NCI-H446 treated with DMSO at 0.1 percent for 48 hours (cell line): ENCODE results near the gene ITGA5.

Experiments used
- DNase-seq: peaks from one replicate; lab custom pipeline; 2025; lab: John Stamatoyannopoulos, UW

Gene ITGA5

DNA sequence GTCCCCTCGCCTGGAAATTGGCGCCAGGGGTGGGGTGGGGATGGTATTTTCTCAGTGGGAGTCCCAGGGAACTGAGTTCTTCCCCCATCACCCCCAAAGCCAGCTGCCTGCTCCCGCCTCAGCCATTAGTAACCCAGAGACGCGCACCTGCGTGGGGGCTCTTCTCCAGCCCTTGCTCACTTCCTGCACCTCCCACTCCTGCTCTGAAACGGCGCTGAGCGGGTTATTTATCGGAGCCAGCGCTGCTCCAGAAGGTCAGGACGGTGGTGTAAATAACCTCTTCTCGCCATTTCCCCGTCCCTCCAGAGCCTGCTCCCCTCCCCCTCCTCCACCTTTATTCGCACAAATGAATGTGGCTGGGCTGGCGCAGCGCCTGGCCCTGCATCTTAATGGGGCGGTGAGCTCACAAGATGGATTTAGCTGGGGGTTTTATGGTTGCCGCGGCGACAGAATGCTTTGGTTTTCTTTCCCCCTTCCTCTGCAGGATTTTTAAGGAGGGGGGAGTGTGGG lies 67.0 kb downstream of the ITGA5 start:
- DNase-seq: no peak

DNA sequence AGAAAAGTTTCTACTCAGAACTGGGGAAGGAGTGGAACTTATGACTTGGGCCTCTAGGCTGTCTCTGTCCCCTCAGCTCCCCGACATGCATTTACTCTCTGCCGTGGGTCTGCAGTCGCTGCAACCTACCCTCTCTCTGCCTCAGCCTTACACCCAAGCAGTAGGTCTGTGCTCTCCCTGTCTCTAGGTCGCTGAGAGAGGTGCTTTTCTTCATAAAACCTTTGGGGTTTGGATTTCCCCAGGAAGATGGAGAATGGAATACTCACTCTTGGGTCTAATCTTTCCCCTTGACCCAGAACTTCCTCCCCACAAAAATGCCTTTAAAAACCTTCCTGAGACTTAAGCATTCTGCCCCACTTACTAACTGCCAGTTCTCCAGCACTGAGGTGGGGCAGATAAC lies 67.7 kb downstream of the ITGA5 start:
- no peak for DNase-seq

DNA sequence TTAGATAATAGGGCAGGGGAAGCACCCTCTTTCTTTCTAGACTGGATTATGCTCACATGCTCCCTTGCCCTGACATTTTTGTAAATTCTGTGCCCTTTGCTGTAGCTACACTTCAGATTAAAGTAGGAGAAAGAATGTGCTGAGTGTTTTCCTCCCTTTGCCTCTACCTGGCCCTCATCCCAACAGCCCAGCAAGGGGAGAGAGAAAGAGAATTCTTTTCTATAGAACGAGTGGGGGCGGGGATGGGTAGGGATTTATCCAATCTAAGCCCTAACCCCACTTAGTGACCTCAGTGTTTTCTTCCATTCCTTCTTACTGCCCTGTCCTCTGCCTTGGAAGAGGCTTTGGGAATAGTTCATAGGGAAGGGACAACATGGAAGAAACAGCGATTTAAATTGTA lies 68.3 kb downstream of the ITGA5 start:
- no peak for DNase-seq

DNA sequence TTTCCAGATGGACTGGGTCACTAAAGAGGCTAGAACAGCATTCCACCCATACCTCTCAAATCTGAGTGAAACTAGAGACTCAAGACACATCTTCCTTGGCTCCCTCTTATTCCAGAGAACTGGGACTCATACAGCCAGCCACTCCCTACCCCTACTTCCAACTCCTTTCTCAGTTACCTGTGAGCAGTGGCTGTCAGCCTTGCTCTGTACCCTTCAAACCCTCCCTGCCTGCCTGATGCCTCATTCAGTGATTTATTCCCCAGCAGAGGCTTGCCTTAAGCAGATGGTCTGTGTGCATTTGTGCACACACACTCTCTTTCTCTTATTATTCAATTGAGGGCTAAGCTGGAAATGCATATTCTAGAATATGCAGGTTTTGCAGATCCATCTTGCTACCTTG lies 69.4 kb downstream of the ITGA5 start:
- DNase-seq: no peak

DNA sequence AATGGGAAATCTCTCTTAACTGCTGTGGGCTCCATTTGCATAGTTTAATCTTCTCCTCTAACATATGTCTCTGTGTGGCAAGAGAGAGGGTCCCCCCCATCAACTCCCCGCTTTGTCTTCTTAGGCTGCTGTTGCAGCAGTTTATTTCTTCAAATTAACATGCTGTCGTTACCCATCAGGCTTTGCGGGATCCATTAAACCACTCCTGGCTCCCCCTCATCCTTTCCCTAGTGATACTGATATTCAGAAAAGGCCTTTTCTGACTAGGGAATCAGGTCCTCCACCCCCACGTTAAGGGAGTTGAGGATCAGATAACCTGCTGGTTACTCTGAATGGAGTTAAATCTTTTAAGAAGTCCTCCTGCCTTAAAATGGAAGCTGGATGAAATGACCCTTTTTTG lies 70.0 kb downstream of the ITGA5 start:
- no peak for DNase-seq
